ENCODE measurements around the gene RHOB.
A peak's percentile ranks its signal among the peaks of the same experiment; 100 is the strongest.

Gene RHOB

GRCh38 chr2:20447437-20448245, 767 bp downstream of the RHOB start:
- DNase-seq, result peak; percentile 66
- peak overlapping the region; percentile 97 for H3K27ac ChIP-seq

GRCh38 chr2:20448246-20448976, 1.5 kb downstream of the RHOB start:
- peak overlapping the region; percentile 94 for H3K4me3 ChIP-seq (ENCODE audit: low read depth, low read length)
- no peaks in the 10 kb centered on the region for H3K9me3 ChIP-seq (ENCODE audit: severe bottlenecking)
- no peaks in the 10 kb centered on the region for H3K27me3 ChIP-seq (ENCODE audit: insufficient read depth, low read depth, severe bottlenecking)
- H3K27ac ChIP-seq, result peak overlapping the region; percentile 97
- H3K36me3 ChIP-seq, result peaks cover 28% of the 10 kb centered on the region
- no peak for TF ChIP-seq CTCF (IDR thresholded peaks at IDR 0.05; ENCODE audit: low read depth, low read length)
- DNase-seq, result peak; percentile 31

More at GRCh38 chr2:20447437-20448245, 767 bp downstream of the RHOB start:
- peak overlapping the region; percentile 94 for H3K4me3 ChIP-seq (ENCODE audit: low read depth, low read length)
- H3K27me3 ChIP-seq (ENCODE audit: insufficient read depth, low read depth, severe bottlenecking), result no peaks in the 10 kb centered on the region
- H3K36me3 ChIP-seq, result peaks cover 28% of the 10 kb centered on the region
- peak; percentile 24 for TF ChIP-seq CTCF (IDR thresholded peaks at IDR 0.05; ENCODE audit: low read depth, low read length)
- no peaks in the 10 kb centered on the region for H3K9me3 ChIP-seq (ENCODE audit: severe bottlenecking)

GRCh38 chr2:20448977-20449306, 2.1 kb downstream of the RHOB start:
- no peak for TF ChIP-seq CTCF (IDR thresholded peaks at IDR 0.05; ENCODE audit: low read depth, low read length)
- DNase-seq, result no peak
- Histone ChIP-seq H3K36me3 (peaks cover 28% of the 10 kb centered on the region), H3K27ac (peak overlapping the region; percentile 97), H3K9me3 (ENCODE audit: severe bottlenecking) (no peaks in the 10 kb centered on the region), H3K27me3 (ENCODE audit: insufficient read depth, low read depth, severe bottlenecking) (no peaks in the 10 kb centered on the region), H3K4me3 (ENCODE audit: low read depth, low read length) (peak overlapping the region; percentile 94)

- Histone ChIP-seq H3K27ac (peak overlapping the region; percentile 72), H3K9me3 (ENCODE audit: severe bottlenecking) (no peaks in the 10 kb centered on the region), H3K27me3 (ENCODE audit: insufficient read depth, low read depth, severe bottlenecking) (no peaks in the 10 kb centered on the region), H3K36me3 (peaks cover 28% of the 10 kb centered on the region), H3K4me3 (ENCODE audit: low read depth, low read length) (peak overlapping the region; percentile 94)
- DNase-seq, result peak; percentile 29
- no peak for TF ChIP-seq CTCF (IDR thresholded peaks at IDR 0.05; ENCODE audit: low read depth, low read length)
Observed at GRCh38 chr2:20449501-20450200, 2.8 kb downstream of the RHOB start.

GRCh38 chr2:20450201-20450999, 3.5 kb downstream of the RHOB start:
- Histone ChIP-seq H3K9me3 (ENCODE audit: severe bottlenecking) (no peaks in the 10 kb centered on the region), H3K4me3 (ENCODE audit: low read depth, low read length) (peak overlapping the region; percentile 18; the same call in 1 of the 2 replicates), H3K36me3 (peaks cover 28% of the 10 kb centered on the region), H3K27ac (peak overlapping the region; percentile 72), H3K27me3 (ENCODE audit: insufficient read depth, low read depth, severe bottlenecking) (no peaks in the 10 kb centered on the region)
- no peak for TF ChIP-seq CTCF (IDR thresholded peaks at IDR 0.05; ENCODE audit: low read depth, low read length)
- peak; percentile 79 for DNase-seq

Measured in WERI-Rb-1 (cell line).